ENCODE results near the gene PGBD4.

PGBD4 gene

DNA sequence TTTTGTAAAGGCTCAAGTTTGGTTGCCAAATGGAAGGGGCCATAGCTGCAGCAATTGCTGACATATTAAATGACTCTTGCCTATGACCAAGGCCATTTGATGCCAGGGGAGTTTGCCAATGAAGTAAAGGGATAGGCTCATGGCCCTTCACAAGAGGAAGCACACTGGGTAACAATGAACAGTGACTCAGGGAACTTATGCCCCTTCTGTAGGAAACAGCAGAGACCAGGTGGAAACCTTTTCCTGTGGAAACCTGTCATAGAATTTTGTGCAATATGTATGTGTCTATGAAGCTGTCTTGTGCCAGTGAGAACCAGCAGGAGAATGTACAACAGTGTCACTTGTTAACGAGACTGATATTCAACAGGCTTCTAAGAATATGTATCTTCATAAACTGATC, 37.4 kb upstream of the PGBD4 start:
- TF ChIP-seq, protein P1, sequence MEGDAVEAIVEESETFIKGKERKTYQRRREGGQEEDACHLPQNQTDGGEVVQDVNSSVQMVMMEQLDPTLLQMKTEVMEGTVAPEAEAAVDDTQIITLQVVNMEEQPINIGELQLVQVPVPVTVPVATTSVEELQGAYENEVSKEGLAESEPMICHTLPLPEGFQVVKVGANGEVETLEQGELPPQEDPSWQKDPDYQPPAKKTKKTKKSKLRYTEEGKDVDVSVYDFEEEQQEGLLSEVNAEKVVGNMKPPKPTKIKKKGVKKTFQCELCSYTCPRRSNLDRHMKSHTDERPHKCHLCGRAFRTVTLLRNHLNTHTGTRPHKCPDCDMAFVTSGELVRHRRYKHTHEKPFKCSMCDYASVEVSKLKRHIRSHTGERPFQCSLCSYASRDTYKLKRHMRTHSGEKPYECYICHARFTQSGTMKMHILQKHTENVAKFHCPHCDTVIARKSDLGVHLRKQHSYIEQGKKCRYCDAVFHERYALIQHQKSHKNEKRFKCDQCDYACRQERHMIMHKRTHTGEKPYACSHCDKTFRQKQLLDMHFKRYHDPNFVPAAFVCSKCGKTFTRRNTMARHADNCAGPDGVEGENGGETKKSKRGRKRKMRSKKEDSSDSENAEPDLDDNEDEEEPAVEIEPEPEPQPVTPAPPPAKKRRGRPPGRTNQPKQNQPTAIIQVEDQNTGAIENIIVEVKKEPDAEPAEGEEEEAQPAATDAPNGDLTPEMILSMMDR (IDR thresholded peaks at IDR 0.05; ENCODE audit: insufficient read depth, low read depth, low read length, missing control alignments), result no peak
- H3K4me3 ChIP-seq (ENCODE audit: low read length), result no peak overlapping the region
- DNase-seq (ENCODE audit: low read depth), result peak; percentile 74

DNA sequence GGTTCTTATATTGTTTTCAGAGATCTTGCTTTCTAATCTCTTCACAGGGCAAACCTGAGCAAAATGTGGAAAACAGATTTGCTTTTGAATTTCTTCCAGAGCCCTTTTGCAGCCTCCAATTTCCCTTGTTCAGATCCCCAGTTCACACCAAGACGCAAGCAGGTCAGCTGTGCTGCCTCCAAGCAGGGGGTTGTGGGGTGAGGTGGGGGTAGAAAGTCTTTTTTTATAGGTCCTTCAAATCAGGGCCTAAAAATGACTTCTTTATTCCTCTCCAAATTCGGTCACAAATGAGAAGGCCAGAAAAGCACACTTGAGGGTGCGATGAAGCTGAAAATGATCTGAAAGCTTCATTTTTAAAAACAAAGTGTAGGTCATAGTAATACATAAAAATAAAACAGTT, 36.6 kb upstream of the PGBD4 start:
- TF ChIP-seq, protein P1 (IDR thresholded peaks at IDR 0.05; ENCODE audit: insufficient read depth, low read depth, low read length, missing control alignments), result no peak
- DNase-seq (ENCODE audit: low read depth), result no peak
- H3K4me3 ChIP-seq (ENCODE audit: low read length), result no peak overlapping the region

DNA sequence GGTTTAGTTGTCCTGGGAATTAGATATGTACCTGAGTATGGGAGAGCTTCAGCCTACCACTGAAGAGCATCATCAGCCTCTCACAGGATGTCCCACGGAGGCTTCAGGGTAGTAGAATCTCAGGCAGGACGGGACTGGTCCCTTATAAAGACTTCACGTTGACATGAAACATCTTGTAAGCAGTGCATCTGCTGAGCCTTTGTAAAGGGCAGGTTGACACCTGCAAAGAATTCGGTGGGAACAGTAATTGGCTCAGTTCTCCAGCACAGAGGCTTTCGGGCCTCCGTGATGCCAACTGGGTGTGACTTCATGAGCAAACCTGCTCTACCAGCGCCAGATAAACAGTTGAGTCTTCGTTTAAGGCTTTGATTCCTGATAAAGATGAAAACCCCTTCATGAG, 35.9 kb upstream of the PGBD4 start:
- peak; percentile 98 for DNase-seq (ENCODE audit: low read depth)
- no peak overlapping the region for H3K4me3 ChIP-seq (ENCODE audit: low read length)
- TF ChIP-seq, protein P1 (IDR thresholded peaks at IDR 0.05; ENCODE audit: insufficient read depth, low read depth, low read length, missing control alignments), result no peak

DNA sequence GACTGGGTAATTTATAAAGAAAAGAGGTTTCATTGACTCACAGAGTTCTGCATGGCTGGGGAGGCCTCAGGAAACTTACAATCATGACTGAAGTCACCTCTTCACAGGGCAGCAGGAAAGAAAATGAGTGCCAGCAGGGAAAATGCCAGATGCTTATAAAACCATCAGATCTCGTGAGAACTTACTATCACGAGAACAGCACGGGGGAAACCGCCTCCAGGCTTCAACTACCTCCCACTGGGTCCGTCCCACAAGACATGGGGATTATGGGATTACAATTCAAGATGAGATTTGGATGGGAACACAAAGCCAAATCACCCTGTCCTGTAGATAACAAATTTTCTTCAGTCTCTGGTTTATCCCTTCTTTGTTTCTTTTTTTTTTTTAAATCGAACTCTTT, 31.9 kb upstream of the PGBD4 start:
- TF ChIP-seq, protein P1 (IDR thresholded peaks at IDR 0.05; ENCODE audit: insufficient read depth, low read depth, low read length, missing control alignments), result no peak

DNA sequence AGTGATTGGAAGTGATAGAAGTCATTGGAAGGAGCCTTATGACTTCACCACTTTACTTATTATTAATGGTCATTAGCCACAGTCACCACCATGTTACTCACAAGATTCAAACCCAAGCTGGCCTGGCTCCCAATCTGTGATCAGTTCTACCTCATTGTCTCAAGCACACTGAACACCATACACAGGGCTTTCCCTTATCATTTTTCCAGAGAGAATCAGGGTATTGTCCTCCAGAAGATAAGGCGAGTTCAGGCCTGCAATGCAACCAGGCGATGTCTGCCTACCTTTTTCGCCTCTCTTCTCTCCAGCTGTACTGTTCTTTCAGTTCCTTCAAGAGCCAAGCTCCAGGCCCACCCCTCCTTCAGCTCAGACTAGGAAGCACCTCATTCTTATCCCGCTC, 25.1 kb upstream of the PGBD4 start:
- TF ChIP-seq, protein P1 (IDR thresholded peaks at IDR 0.05; ENCODE audit: insufficient read depth, low read depth, low read length, missing control alignments), result no peak
- DNase-seq (ENCODE audit: low read depth), result no peak
- H3K4me3 ChIP-seq (ENCODE audit: low read length), result no peak overlapping the region

More for the DNA sequence above, 31.9 kb upstream of the PGBD4 start:
- no peak overlapping the region for H3K4me3 ChIP-seq (ENCODE audit: low read length)
- DNase-seq (ENCODE audit: low read depth), result no peak

DNA sequence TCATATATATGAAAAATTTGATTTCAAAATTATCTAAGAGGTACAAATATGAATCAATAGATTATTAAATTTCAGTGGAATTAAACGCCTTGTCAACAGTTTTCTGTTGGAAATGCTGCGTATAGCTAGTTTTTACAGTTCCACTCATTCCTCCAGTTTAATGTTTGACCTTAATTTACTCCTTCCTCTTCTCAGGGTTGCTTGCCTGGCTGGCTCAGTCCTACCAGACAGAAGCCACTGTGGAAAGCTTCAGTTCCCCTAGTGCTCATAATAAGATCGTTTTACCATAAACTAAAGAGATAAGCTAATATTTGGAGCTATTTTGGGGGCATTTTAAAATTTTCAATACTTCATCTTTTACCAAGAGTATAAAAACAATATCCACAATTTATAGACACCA, 23.0 kb upstream of the PGBD4 start:
- no peak overlapping the region for H3K4me3 ChIP-seq (ENCODE audit: low read length)
- TF ChIP-seq, protein P1 (IDR thresholded peaks at IDR 0.05; ENCODE audit: insufficient read depth, low read depth, low read length, missing control alignments), result no peak
- no peak for DNase-seq (ENCODE audit: low read depth)

DNA sequence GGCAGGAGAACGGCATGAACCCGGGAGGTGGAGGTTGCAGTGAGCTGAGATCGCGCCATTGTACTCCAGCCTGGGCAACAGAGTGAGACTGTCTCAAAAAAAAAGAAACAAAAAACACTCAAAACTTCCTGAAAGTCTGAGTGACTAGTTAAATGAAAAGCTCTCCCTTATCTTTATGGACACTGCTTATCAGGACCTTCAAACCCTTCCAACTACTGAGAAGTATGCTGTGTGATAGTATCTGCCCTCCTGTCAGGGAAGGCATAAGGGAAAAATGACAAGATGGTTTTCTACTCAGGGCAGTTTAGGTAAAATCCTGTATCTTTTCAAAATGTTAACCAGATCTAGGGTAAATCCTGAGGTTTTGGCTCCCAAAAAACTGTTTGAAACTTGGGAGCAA, 22.0 kb upstream of the PGBD4 start:
- no peak for DNase-seq (ENCODE audit: low read depth)
- no peak overlapping the region for H3K4me3 ChIP-seq (ENCODE audit: low read length)
- TF ChIP-seq, protein P1 (IDR thresholded peaks at IDR 0.05; ENCODE audit: insufficient read depth, low read depth, low read length, missing control alignments), result no peak

All from epithelial cell of esophagus (primary cell).